PC-9 (cell line): Measurements from ENCODE around the gene CEACAM21. TPM values are rescaled to one million over a fixed set of nuclear protein-coding genes. Genes with fewer than 3 reads are reported as not detected.

ENCODE experiments used
- BruUV-seq: library from RNA; stranded (reverse); fragments of 400-500 nt; replicated peaks from 2 replicates; lab custom pipeline; 2021; lab: Mats Ljungman, UMichigan
- CTCF ChIA-PET: fragments of 300-600 bp; sonication (Branson Sonifier 250); formaldehyde crosslinking; loops from one replicate; lab custom pipeline; 2022; ENCODE audit warnings: antibody characterized with exemption; lab: Charles Lee
- POLR2A ChIA-PET: fragments of 300-600 bp; sonication (Branson Sonifier 250); formaldehyde crosslinking; loops from one replicate; lab custom pipeline; 2022; ENCODE audit warnings: antibody characterized with exemption; ENCODE audit not compliant: unreplicated experiment; lab: Charles Lee
- DNase-seq, 2 experiments: peaks; one replicate each; pipeline versions ENCODE4 v3.0.0 to v3.0.0-alpha.2; 2015 to 2022; ENCODE audit warnings: mixed read lengths in 1 of 2
- H2AFZ ChIP-seq: fragments of 200-600 bp; sonication (generic); 2 replicates; pipeline ENCODE4 v1.8.1; 2017; ENCODE audit warnings: antibody characterized with exemption
- H3F3A ChIP-seq: fragments of 200-600 bp; sonication (generic); 2 replicates; pipeline ENCODE4 v1.8.1; 2017; ENCODE audit warnings: antibody characterized with exemption, mild to moderate bottlenecking, low read depth; ENCODE audit not compliant: insufficient read depth
- H3K27ac ChIP-seq: fragments of 200-600 bp; sonication (generic); 2 replicates; pipeline ENCODE4 v1.6.1; 2016; ENCODE audit warnings: mixed run types
- H3K27me3 ChIP-seq: fragments of 200-600 bp; sonication (generic); 2 replicates; pipeline ENCODE4 v1.6.1; 2016; ENCODE audit warnings: low read depth, mixed run types; ENCODE audit not compliant: insufficient read depth
- H3K36me3 ChIP-seq: fragments of 200-600 bp; sonication (generic); 2 replicates; pipeline ENCODE4 v1.6.1; 2016; ENCODE audit warnings: low read depth, mixed run types
- H3K4me1 ChIP-seq: fragments of 200-600 bp; sonication (generic); replicated peaks from 2 replicates; pipeline ENCODE4 v1.6.1; 2016; ENCODE audit warnings: mixed run types; ENCODE audit not compliant: insufficient read depth
- H3K4me2 ChIP-seq: fragments of 200-600 bp; sonication (generic); 2 replicates; pipeline ENCODE4 v1.6.1; 2017; ENCODE audit warnings: mixed run types
- H3K4me3 ChIP-seq: fragments of 200-600 bp; sonication (generic); 2 replicates; pipeline ENCODE4 v1.6.1; 2016; ENCODE audit warnings: mixed run types
- H3K79me2 ChIP-seq: fragments of 200-600 bp; sonication (generic); 2 replicates; pipeline ENCODE4 v1.6.1; 2017; ENCODE audit warnings: low read depth, mixed run types
- H3K9me2 ChIP-seq: fragments of 200-600 bp; sonication (generic); 2 replicates; pipeline ENCODE4 v1.8.1; 2017; ENCODE audit warnings: mild to moderate bottlenecking; ENCODE audit not compliant: insufficient read depth
- H3K9me3 ChIP-seq: fragments of 200-600 bp; sonication (generic); 2 replicates; pipeline ENCODE4 v1.8.1; 2016; ENCODE audit warnings: low read depth; ENCODE audit not compliant: insufficient read depth
- H4K20me1 ChIP-seq: fragments of 200-600 bp; sonication (generic); 2 replicates; pipeline ENCODE4 v1.8.1; 2017; ENCODE audit not compliant: insufficient read depth
- EZH2 ChIP-seq: fragments of 200-600 bp; sonication (generic); IDR thresholded peaks from 2 replicates; pipeline ENCODE4 v1.8.0; 2017; ENCODE audit warnings: antibody characterized with exemption, low read depth
- intact Hi-C: fragments of 100-400 bp; cut with micrococcal nuclease; formaldehyde crosslinking; loops from one replicate; pipeline ENCODE4 v1.10.0; 2022; ENCODE audit not compliant: unreplicated experiment
- total RNA-seq: library from RNA; stranded (reverse); gene quantifications from 2 replicates; pipeline ENCODE4 v1.2.3, GENCODE V29; 2021
- TF ChIP-seq, protein P1 (sequence below): fragments of 200-600 bp; sonication (generic); conservative IDR thresholded peaks from 2 replicates; pipeline ENCODE4 v1.6.1; 2017; ENCODE audit warnings: mixed run types, antibody characterized with exemption, mild to moderate bottlenecking, moderate library complexity

Gene CEACAM21
- total RNA-seq, 1 experiment from 2014 or later, result not detected

DNA sequence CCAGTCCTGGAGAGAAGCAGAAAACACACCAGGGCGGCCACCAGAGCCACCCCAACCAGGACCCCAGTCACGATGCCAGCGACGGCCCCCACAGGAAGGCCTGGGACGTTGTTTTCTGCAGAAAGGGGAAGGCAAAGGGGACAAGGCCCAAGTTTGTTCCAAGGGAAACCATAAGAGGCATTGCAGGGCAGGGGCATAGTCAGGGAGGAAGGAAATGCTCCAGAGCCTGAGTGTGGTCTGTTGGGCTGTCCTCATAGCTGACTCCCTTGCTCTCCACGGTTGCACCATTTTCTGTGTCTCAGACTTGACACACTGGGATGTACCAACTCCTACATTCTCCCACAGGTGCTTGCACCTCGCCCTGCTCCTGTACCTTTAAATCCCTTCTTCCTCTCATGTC lies 45.7 kb downstream of the CEACAM21 start:
- intact Hi-C loops, result no loop called here
- H3K79me2 ChIP-seq, result no peaks in the 10 kb centered on the region
- CTCF ChIA-PET, result no interaction called here
- peaks cover 94% of the 10 kb centered on the region for H3K27me3 ChIP-seq
- no peaks in the 10 kb centered on the region for H3K9me2 ChIP-seq
- H3K4me2 ChIP-seq, result no peak overlapping the region
- H2AFZ ChIP-seq, result no peak overlapping the region
- TF ChIP-seq, protein P1, sequence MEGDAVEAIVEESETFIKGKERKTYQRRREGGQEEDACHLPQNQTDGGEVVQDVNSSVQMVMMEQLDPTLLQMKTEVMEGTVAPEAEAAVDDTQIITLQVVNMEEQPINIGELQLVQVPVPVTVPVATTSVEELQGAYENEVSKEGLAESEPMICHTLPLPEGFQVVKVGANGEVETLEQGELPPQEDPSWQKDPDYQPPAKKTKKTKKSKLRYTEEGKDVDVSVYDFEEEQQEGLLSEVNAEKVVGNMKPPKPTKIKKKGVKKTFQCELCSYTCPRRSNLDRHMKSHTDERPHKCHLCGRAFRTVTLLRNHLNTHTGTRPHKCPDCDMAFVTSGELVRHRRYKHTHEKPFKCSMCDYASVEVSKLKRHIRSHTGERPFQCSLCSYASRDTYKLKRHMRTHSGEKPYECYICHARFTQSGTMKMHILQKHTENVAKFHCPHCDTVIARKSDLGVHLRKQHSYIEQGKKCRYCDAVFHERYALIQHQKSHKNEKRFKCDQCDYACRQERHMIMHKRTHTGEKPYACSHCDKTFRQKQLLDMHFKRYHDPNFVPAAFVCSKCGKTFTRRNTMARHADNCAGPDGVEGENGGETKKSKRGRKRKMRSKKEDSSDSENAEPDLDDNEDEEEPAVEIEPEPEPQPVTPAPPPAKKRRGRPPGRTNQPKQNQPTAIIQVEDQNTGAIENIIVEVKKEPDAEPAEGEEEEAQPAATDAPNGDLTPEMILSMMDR, result no peak
- no peak for TF ChIP-seq EZH2
- POLR2A ChIA-PET, result no interaction called here
- BruUV-seq, result no TSS peak
- H3K9me3 ChIP-seq, result no peaks in the 10 kb centered on the region
- H4K20me1 ChIP-seq, result no peaks in the 10 kb centered on the region
- no peaks in the 10 kb centered on the region for H3K4me1 ChIP-seq
- no peak overlapping the region for H3K27ac ChIP-seq
- no peak for DNase-seq
- H3F3A ChIP-seq, result no peaks in the 10 kb centered on the region
- H3K4me3 ChIP-seq, result no peak overlapping the region
- H3K36me3 ChIP-seq, result no peaks in the 10 kb centered on the region

DNA sequence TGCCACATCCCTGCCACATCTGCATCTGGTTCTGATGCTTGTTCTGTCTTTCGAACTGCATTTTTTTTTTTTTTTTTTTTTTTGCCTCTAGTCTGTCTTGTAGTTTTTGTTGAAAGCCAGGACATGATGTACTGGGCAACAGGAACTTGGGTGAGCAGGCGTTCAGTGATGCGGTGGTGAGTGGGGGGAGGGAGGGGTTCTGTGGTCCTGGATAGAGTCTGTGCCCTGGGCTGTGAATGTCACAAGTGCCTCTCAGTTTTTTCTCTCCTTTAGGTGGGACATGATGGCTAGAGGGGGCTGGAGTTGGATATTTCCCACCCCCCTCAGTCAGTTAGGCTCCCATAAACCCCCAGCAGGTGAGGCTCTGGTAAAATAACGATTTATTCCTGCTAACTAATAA lies 47.4 kb downstream of the CEACAM21 start:
- H3K27me3 ChIP-seq, result peaks cover 97% of the 10 kb centered on the region
- POLR2A ChIA-PET, result no interaction called here

GRCh38 chr19:41624515-41624914 lies 48.5 kb downstream of the CEACAM21 start:
- no peaks in the 10 kb centered on the region for H3K36me3 ChIP-seq
- TF ChIP-seq EZH2, result no peak
- TF ChIP-seq, protein P1, result no peak
- no peaks in the 10 kb centered on the region for H3K4me1 ChIP-seq
- H3K27me3 ChIP-seq, result peaks cover 97% of the 10 kb centered on the region
- POLR2A ChIA-PET, result no interaction called here
- CTCF ChIA-PET, result no interaction called here
- H3K9me3 ChIP-seq, result no peaks in the 10 kb centered on the region
- no peaks in the 10 kb centered on the region for H3K9me2 ChIP-seq
- BruUV-seq, result no TSS peak
- H3K27ac ChIP-seq, result no peak overlapping the region
- intact Hi-C loops, result no loop called here
- H3F3A ChIP-seq, result no peaks in the 10 kb centered on the region
- H3K79me2 ChIP-seq, result no peaks in the 10 kb centered on the region
- H4K20me1 ChIP-seq, result no peaks in the 10 kb centered on the region
- no peak overlapping the region for H3K4me2 ChIP-seq
- no peak overlapping the region for H3K4me3 ChIP-seq
- DNase-seq, result no peak
- no peak overlapping the region for H2AFZ ChIP-seq

More for the DNA sequence above, 47.4 kb downstream of the CEACAM21 start:
- Histone ChIP-seq H3K4me1 (no peaks in the 10 kb centered on the region), H2AFZ (no peak overlapping the region), H4K20me1 (no peaks in the 10 kb centered on the region), H3K36me3 (no peaks in the 10 kb centered on the region), H3K9me2 (no peaks in the 10 kb centered on the region), H3K4me3 (no peak overlapping the region), H3K79me2 (no peaks in the 10 kb centered on the region), H3K9me3 (no peaks in the 10 kb centered on the region), H3F3A (no peaks in the 10 kb centered on the region), H3K4me2 (no peak overlapping the region), H3K27ac (no peak overlapping the region)
- BruUV-seq, result no TSS peak
- CTCF ChIA-PET, result no interaction called here
- intact Hi-C loops, result no loop called here
- no peak for DNase-seq
- TF ChIP-seq EZH2, result no peak
- TF ChIP-seq, protein P1, result no peak
